Stimulated activated CD4-positive, alpha-beta T cell treated with anti-CD3 and anti-CD28 coated beads, TNF-alpha, amount 100 ng/mL, for 24 hours (primary cell): ENCODE data around the gene OR2T10.
A peak's percentile ranks its signal among the peaks of the same experiment; 100 is the strongest.
"Not testable (repeated sequence)": the region's sequence is repeated elsewhere in the genome, so short reads cannot be mapped to it uniquely, and the experiment has no call there.

ENCODE experiments used
- DNase-seq, 3 experiments: peaks; one replicate each; pipeline ENCODE4 v3.0.0-alpha.2; 2020; ENCODE audit warnings: low read depth in 3 of 3

Gene OR2T10

DNA sequence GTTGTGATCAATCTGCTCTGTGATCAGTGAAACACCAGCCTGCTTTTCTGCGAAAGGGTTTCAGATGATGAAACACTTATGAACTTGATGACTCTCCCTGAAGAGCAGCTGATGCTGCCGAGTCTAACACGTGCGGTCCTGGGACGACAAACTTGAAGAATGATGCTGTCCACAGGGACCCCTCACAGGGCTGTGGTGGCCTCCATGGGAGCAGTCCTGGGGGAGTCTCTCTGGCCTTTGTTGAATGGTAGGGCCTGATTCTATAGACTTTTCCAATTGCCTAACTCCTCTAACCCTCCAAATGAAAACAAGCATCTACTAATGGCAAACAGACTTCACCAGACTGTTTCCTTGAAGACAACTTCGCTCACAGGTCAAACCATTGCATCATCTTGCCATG lies at the start of gene OR2T10:
Gene OR2T10, minus strand, starts transcription at position 112 of the 400 bp plus-strand sequence. CDS start 3,932 bp downstream, outside the sequence.
- DNase-seq: no peak

- DNase-seq: not testable (repeated sequence)
These were observed 47.7 kb upstream of the OR2T10 start, which contains the start of gene OR2T35 for GRCh38 chr1:248645178-248645577. OR2T35 (minus strand) TSS chr1:248645278; CDS start chr1:248639258, 6,020 bp downstream.

- DNase-seq: not testable (repeated sequence)
These were observed 45.6 kb upstream of the OR2T10 start for GRCh38 chr1:248642971-248643651.

DNA sequence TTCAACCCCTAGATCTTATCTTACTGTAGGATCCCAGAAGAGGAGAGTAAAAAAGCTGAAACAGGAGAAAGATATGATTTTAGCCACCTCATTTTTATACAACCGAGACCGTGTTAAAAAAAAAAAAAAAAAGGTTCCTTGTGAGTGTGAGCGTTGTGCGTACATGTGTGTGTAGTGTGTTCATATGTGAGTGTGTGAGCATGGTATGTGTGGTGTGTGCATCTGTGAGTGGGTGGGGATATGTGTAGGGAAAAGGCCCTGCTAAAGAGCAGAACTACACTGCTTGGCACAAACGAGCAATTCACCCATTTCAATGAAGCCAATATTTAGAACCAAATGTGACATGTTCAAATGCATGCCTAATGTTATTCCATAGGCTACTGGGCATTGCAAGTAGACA lies 44.1 kb upstream of the OR2T10 start:
- DNase-seq: not testable (repeated sequence)

DNA sequence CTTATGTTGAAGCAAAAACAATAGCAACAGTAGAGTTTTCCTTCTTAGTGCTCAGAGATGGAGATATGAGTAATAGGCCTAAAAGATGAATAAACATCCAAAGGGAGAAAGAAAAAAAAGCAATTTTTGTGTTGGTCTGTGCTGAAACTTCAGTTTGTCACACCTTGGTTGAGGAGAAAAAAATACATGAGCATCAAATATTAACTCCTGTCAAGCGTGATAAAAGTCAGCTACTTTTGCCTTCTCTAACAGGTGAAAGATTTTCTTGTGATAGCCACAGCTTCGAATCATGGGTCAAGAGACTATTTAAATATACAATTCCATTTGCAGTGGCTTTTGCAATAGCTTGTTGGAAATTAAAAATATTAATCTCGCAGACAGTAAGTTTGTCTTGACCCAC lies 43.4 kb upstream of the OR2T10 start:
- not testable (repeated sequence) for DNase-seq

DNA sequence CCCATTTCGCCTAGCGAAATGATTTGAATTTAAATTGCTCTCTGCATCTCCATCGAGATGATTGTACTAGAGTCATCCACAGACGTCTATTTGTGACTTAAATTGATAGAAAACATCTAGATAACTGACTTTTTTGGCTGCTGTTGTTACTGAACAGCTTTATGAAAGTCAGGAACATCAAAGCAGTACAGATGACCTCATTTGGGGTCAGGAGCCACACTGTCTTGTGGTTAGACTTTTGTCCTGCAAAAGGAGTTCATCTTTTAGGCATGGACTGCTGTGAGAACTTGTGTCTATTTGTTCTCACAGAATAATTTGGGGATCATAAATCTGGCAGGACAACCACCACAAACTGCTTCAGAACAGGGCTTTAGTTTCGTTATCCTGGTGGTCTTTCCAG lies 42.2 kb upstream of the OR2T10 start:
- DNase-seq: not testable (repeated sequence)

DNA sequence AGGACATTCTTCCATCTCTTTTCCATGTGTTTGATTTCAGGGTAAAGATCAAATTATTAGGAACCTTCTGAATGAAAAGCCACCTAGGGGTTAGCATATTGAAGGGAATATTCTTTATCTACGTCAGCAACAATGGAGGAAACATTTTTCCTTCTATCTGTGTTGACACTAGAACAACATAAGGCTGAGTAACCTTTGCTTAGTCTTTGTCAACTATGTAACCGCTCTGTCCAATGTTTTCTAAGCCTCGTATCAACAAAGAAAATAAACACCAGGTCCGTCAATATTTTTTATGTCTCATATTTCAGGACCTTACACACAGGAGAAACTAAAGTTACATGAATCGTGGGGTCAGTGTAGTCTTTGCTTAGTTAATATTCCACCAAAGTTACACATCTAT lies 39.1 kb upstream of the OR2T10 start:
- DNase-seq: not testable (repeated sequence)

DNA sequence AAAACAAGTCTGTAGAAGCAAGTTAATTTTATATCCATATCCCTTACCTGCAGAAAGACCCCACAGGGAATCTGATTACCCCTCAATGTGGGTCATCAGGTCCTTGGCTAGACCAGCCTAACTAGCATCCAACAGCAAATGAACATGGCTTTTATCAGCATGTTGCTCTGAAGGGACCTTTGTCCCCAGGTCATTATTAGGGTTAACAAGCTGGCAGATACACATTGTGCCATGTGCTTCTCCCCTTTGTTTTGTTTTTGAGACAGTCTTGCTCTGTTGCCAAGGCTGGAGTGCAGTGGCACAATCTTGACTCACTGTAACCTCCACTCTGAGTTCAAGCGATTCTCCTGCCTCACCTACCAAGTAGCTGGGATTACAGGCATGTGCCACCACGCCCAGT lies 37.5 kb upstream of the OR2T10 start, which contains the start of gene OR2T11:
Gene OR2T11, minus strand, starts transcription at position 101 of the 400 bp plus-strand sequence. CDS start 7,963 bp downstream, outside the sequence.
- not testable (repeated sequence) for DNase-seq

GRCh38 chr1:248631354-248632008 lies 34.0 kb upstream of the OR2T10 start:
- no peak for DNase-seq

GRCh38 chr1:248630551-248630950 lies 33.1 kb upstream of the OR2T10 start:
- DNase-seq: no peak

DNA sequence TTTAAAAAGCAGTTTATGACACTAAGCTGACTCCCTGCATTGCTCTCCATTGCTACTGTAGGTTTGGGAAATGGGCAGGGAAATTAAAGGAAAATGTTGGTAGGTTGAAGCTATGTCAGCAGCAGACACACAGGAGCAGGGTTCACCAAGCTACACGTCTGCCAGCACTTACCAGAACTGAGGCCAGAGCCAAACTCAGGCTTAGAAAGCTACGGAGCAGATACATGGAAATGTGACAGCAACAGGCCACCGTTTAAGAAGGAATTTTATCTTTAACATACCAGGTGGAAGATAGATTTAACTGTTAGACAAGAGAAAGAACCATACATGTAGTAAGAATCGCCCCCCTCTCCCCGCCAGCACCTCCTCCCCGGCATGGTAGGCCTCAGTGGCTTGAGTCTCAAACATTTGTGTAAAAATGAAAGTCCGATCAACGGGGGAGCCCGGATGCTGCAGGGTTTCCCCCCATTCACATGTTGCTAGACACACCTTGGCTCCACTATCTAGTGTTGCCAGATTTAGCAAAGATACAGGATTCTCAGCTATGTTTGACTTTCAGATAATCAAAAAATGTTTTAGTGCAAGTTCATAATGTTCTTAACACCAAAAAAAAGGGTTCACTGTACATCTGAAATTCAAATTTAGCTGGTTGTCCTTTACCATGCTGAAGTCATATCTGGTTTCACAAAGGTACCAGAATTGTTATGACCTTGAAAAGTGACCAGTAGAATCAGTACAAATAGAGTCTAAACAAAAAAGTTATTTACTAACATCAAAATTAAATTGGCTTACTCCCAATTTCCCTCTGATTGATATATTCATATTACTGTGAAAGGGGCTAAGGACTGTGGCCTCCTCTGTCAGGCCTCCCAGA lies 30.7 kb upstream of the OR2T10 start:
- no peak for DNase-seq

- DNase-seq: no peak
These were observed 28.5 kb upstream of the OR2T10 start for GRCh38 chr1:248625971-248626370.

DNA sequence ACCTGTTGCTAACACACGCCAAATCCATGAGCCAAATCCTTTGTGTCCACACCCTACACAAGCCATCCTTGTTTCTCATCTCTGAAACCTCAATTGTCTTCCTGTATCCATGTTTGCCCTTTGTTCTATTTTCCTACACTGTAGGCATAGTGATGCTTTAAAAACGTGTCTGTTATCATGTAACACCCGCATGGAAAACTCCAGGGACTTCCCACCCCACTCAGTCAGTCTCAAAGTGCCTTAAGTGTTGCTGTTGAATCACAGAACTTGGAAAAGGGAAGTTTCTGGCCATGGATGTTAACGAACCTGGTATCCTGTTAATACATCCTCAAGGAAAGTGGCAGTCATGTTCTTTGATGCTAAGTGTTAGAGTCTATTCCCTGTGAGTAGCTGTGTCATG lies 27.7 kb upstream of the OR2T10 start:
- DNase-seq: no peak

- no peak for DNase-seq
These were observed 25.1 kb upstream of the OR2T10 start for GRCh38 chr1:248622570-248623001.

GRCh38 chr1:248621770-248622169 lies 24.3 kb upstream of the OR2T10 start:
- no peak for DNase-seq

- peak; percentile 11 to 59 (median 24) for DNase-seq
These were observed 21.4 kb upstream of the OR2T10 start for GRCh38 chr1:248618878-248619277.

DNA sequence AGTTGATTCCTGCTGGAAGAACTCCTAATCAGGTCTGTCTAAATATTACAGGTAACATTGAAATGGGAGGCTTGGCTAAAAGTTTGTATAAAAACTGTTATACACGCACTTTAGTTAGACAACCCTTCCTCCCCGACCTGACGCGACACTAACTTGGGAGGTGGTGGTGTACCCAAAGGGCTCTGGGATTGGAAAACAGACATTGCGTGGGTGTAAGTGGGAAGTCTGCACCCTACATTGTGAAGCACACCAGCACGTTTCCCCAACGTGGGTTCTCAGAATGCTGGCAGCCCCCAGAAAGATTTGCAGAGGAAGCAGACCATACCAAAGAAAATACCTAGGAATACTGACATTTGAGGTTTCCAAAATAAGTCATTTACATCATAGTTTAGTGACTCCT lies 20.6 kb upstream of the OR2T10 start:
- DNase-seq: no peak

GRCh38 chr1:248613742-248614141 lies 16.2 kb upstream of the OR2T10 start:
- no peak for DNase-seq

- peak in 1 of 3 experiments; percentile 5 for DNase-seq
These were observed 14.4 kb upstream of the OR2T10 start for GRCh38 chr1:248611883-248612414.

DNA sequence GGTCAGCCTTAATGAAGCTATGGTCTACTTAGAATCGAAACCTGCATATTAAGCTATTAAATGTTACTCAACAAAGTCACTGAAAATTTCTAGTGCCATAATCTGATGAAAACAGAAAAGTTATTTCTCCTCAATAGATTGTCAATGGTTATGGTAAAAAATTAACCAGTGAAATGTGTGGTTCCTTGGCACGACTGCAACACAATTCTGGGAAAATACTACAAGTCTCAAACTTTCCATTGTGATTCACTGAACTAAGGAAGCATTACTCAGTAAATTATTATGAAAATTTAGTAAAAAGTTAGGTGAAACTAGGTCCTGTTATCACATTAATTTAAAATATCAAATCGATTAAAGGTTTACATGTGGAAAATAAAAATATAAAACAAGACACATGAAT lies 12.8 kb upstream of the OR2T10 start:
- no peak for DNase-seq

DNA sequence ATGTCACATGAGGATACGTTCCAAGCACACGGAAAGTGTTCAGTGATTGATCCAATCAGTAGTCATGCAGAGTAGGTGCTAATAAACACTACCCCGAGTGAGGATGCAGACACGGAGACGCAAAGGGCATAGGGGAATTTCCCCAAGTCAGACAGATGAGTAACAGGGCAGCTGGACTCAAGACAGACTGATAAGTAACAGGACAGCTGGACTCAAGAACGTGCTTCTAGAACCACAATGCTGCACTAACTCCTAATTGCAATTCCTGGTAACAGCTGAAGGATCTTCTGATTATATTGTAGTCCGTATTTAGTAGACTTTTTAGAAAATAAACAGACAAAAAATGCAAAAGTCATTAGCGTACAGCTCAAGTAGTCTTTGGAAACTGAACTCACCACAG lies 1.9 kb upstream of the OR2T10 start:
- DNase-seq: no peak

GRCh38 chr1:248596615-248597014 lies 885 bp downstream of the OR2T10 start:
- no peak for DNase-seq
